HepG2 (cell line): Measurements from ENCODE around the gene RAB6A. TPM values are rescaled to one million over a fixed set of nuclear protein-coding genes. Genes with fewer than 3 reads are reported as not detected.

Experiments used
- ATAC-seq: fragments of 200-7000 bp; cut with Tn5 transposase; 3 replicates; pipeline ENCODE4 v1.9.1; 2020; ENCODE audit warnings: mild to moderate bottlenecking, moderate library complexity
- BruUV-seq: library from RNA; stranded (reverse); fragments of 400-500 nt; replicated peaks from 2 replicates; lab custom pipeline; 2021; lab: Mats Ljungman, UMichigan
- CTCF ChIA-PET: fragments of 300-600 bp; formaldehyde crosslinking; extraction: SDS; loops from one replicate; lab custom pipeline; 2021; ENCODE audit warnings: low total read pairs, inconsistent platforms, low intra/inter-chr PET ratio; lab: Yijun Ruan, JAX
- POLR2A ChIA-PET: fragments of 350-600 bp; sonication (Branson Sonifier 250); formaldehyde crosslinking; loops from one replicate; lab custom pipeline; 2020; ENCODE audit warnings: antibody characterized with exemption, inconsistent platforms; lab: Yijun Ruan, JAX
- DNase-seq: peaks from one replicate; pipeline ENCODE4 v3.0.0-alpha.2; 2015; ENCODE audit warnings: low spot score
- FAIRE-seq: peaks from 3 replicates; lab custom pipeline; 2011; peaks lifted over from hg19 to GRCh38; lab: Jason Lieb, UNC
- H2AFZ ChIP-seq: one replicate; pipeline ENCODE4 v1.6.1; 2011; ENCODE audit warnings: low read length, inconsistent platforms
- H3K27ac ChIP-seq: fragments of 300-600 bp; 3 replicates; pipeline ENCODE4 v1.8.0; 2011; ENCODE audit warnings: mixed run types, mild to moderate bottlenecking, mixed read lengths, low read length, inconsistent platforms; ENCODE audit not compliant: insufficient read depth; ENCODE audit errors: extremely low read length
- H3K27me3 ChIP-seq, 2 experiments: fragments of 200-600 bp in 1 of 2; 2 replicates in 1 of 2; 3 replicates in 1 of 2; pipeline versions ENCODE4 v1.6.0 to v1.8.0; 2011; ENCODE audit warnings: low read length in 2 of 2, mild to moderate bottlenecking in 2 of 2, moderate library complexity in 2 of 2, inconsistent platforms in 1 of 2; ENCODE audit not compliant: insufficient read depth in 2 of 2, control insufficient read depth in 1 of 2
- H3K36me3 ChIP-seq, 2 experiments: fragments of 200-600 bp in 1 of 2; replicated peaks in 1 of 2; 2 replicates in 1 of 2; 3 replicates in 1 of 2; pipeline versions ENCODE4 v1.5.1 to v1.8.0; 2011; ENCODE audit warnings: low read length in 2 of 2, inconsistent platforms in 1 of 2; ENCODE audit not compliant: insufficient read depth in 2 of 2, control insufficient read depth in 1 of 2
- H3K4me1 ChIP-seq: 2 replicates; pipeline ENCODE4 v1.5.1; 2012; ENCODE audit warnings: low read length, inconsistent platforms; ENCODE audit not compliant: insufficient read depth
- H3K4me2 ChIP-seq: 2 replicates; pipeline ENCODE4 v1.6.0; 2011; ENCODE audit warnings: low read depth, low read length, inconsistent platforms
- H3K4me3 ChIP-seq, 3 experiments: fragments of 200-600 bp in 1 of 3; sonication (generic), shearing (Covaris generic) in 1 of 3; replicated peaks in 1 of 3; 2 replicates each; pipeline ENCODE4 v1.5.1; 2011 to 2016; ENCODE audit warnings: low read length in 3 of 3, inconsistent platforms in 2 of 3, low read depth in 2 of 3, mild to moderate bottlenecking in 2 of 3, control low read depth in 1 of 3, mixed read lengths in 1 of 3; ENCODE audit not compliant: insufficient read depth in 1 of 3
- H3K79me2 ChIP-seq: one replicate; pipeline ENCODE4 v1.6.1; 2011; ENCODE audit warnings: low read length, inconsistent platforms; ENCODE audit not compliant: insufficient read depth
- H3K9ac ChIP-seq: 2 replicates; pipeline ENCODE4 v1.6.0; 2011; ENCODE audit warnings: mild to moderate bottlenecking, low read depth, low read length, inconsistent platforms; ENCODE audit not compliant: insufficient read depth
- H3K9me3 ChIP-seq: 2 replicates; pipeline ENCODE4 v1.5.1; 2012; ENCODE audit warnings: mild to moderate bottlenecking, low read length
- H4K20me1 ChIP-seq: 2 replicates; pipeline ENCODE4 v1.6.0; 2011; ENCODE audit warnings: inconsistent platforms, mild to moderate bottlenecking, low read length, moderate library complexity; ENCODE audit not compliant: insufficient read depth
- ELF4 ChIP-seq: sonication (generic); formaldehyde crosslinking; IDR thresholded peaks from 2 replicates; pipeline ENCODE4 v1.5.0; 2020; ENCODE audit warnings: missing genetic modification reagents, mild to moderate bottlenecking, moderate library complexity, borderline replicate concordance
- HDAC2 ChIP-seq: sonication (generic); formaldehyde crosslinking; IDR thresholded peaks from 2 replicates; pipeline ENCODE4 v1.4.0; 2020; ENCODE audit warnings: missing genetic modification reagents
- JUN ChIP-seq: sonication (generic); formaldehyde crosslinking; IDR thresholded peaks from 2 replicates; pipeline ENCODE4 v1.4.0; 2020; ENCODE audit warnings: mild to moderate bottlenecking, missing genetic modification reagents
- PHF20 ChIP-seq: sonication (generic); formaldehyde crosslinking; IDR thresholded peaks from 2 replicates; pipeline ENCODE4 v1.5.0; 2020; ENCODE audit warnings: mild to moderate bottlenecking, missing genetic modification reagents
- POLR2A ChIP-seq, 2 experiments: IDR thresholded peaks; 2 replicates each; pipeline ENCODE4 v1.6.1; 2011; ENCODE audit warnings: low read depth in 2 of 2, low read length in 2 of 2, mild to moderate bottlenecking in 1 of 2, moderate library complexity in 1 of 2; ENCODE audit not compliant: insufficient read depth in 1 of 2
- RARA ChIP-seq: IDR thresholded peaks from 2 replicates; pipeline ENCODE4 v1.6.1; 2016; ENCODE audit warnings: missing genetic modification reagents, missing compliant biosample characterization
- SAP130 ChIP-seq: IDR thresholded peaks from 2 replicates; pipeline ENCODE4 v1.6.1; 2016; ENCODE audit warnings: low read depth
- SOX13 ChIP-seq, 3 experiments: fragments of 450-650 bp in 1 of 3; sonication (generic) in 1 of 3; formaldehyde crosslinking in 1 of 3; IDR thresholded peaks in 2 of 3; conservative IDR thresholded peaks in 1 of 3; 2 replicates each; pipeline versions ENCODE4 v1.5.0 to v1.6.1; 2016 to 2020; ENCODE audit warnings: antibody characterized with exemption in 1 of 3, mild to moderate bottlenecking in 1 of 3, missing compliant biosample characterization in 1 of 3, missing genetic modification reagents in 1 of 3, moderate library complexity in 1 of 3
- SOX5 ChIP-seq: IDR thresholded peaks from 2 replicates; pipeline ENCODE4 v1.6.1; 2016; ENCODE audit warnings: borderline replicate concordance
- SOX6 ChIP-seq, 2 experiments: fragments of 450-650 bp in 1 of 2; sonication (generic) in 1 of 2; formaldehyde crosslinking in 1 of 2; IDR thresholded peaks; 2 replicates each; pipeline versions ENCODE4 v1.4.0 to v1.6.1; 2017 to 2020; ENCODE audit warnings: antibody characterized with exemption in 1 of 2, mild to moderate bottlenecking in 1 of 2, missing genetic modification reagents in 1 of 2
- SSRP1 ChIP-seq: IDR thresholded peaks from 2 replicates; pipeline ENCODE4 v1.6.1; 2016; ENCODE audit warnings: control low read depth
- TBX2 ChIP-seq: sonication (generic); formaldehyde crosslinking; IDR thresholded peaks from 2 replicates; pipeline ENCODE4 v1.5.0; 2020; ENCODE audit warnings: missing genetic modification reagents, mild to moderate bottlenecking, borderline replicate concordance
- ZMYM4 ChIP-seq: sonication (generic); formaldehyde crosslinking; IDR thresholded peaks from 2 replicates; pipeline ENCODE4 v1.8.1; 2023; ENCODE audit warnings: mild to moderate bottlenecking, missing genetic modification reagents
- ZNF136 ChIP-seq: sonication (generic); formaldehyde crosslinking; IDR thresholded peaks from 2 replicates; pipeline ENCODE4 v1.8.1; 2022; ENCODE audit warnings: low read depth, mild to moderate bottlenecking, moderate library complexity, missing genetic modification reagents
- ZNF20 ChIP-seq: sonication (generic); formaldehyde crosslinking; IDR thresholded peaks from 2 replicates; pipeline ENCODE4 v1.4.0; 2020; ENCODE audit warnings: mild to moderate bottlenecking, moderate library complexity, missing genetic modification reagents
- ZNF75D ChIP-seq: sonication (generic); formaldehyde crosslinking; IDR thresholded peaks from 2 replicates; pipeline ENCODE4 v1.8.1; 2023; ENCODE audit warnings: missing genetic modification reagents, mild to moderate bottlenecking, borderline replicate concordance
- WGBS: methylation state at CpG from one replicate; pipeline ENCODE4 v1.1.6; 2017; ENCODE audit warnings: low lambda C conversion rate; 5-methylcytosine and 5-hydroxymethylcytosine counted together
- in situ Hi-C: cut with HindIII; loops from 2 replicates; pipeline ENCODE4 v1.10.0; 2017; ENCODE audit warnings: low pct_unique_long_range_greater_than_20kb; ENCODE audit not compliant: extremely low pct_ligation_motif_present
- intact Hi-C: fragments of 100-400 bp; cut with micrococcal nuclease; formaldehyde crosslinking; loops from one replicate; pipeline ENCODE4 v1.10.0; 2022; ENCODE audit not compliant: unreplicated experiment
- polyA plus RNA-seq, 8 experiments: library from polyadenylated mRNA; depleted of rRNA in 3 of 8; stranded (reverse) in 7 of 8; unstranded in 1 of 8; fragments of >200 nt; fragmentation: Illumina TruSeq in 4 of 8; extraction: Trizol in 4 of 8; gene quantifications; 2 replicates each; pipeline versions ENCODE4 v1.2.1 to v1.2.3, GENCODE V29; 2011 to 2016; ENCODE audit warnings: low read depth in 4 of 8, missing spikeins in 1 of 8, mixed read lengths in 1 of 8; ENCODE audit not compliant: insufficient read depth in 1 of 8
- total RNA-seq, 5 experiments: library from RNA; depleted of rRNA; stranded (reverse); fragments of >200 nt; fragmentation: Illumina TruSeq; extraction: Trizol; gene quantifications; 2 replicates each; pipeline ENCODE4 v1.2.3, GENCODE V29; 2016; ENCODE audit warnings: low read depth in 1 of 5
- TF ChIP-seq, protein P1 (sequence below): IDR thresholded peaks from 2 replicates; pipeline ENCODE4 v1.6.1; 2016; ENCODE audit warnings: missing biosample characterization, missing genetic modification reagents, low read depth

Gene RAB6A
- total and polyA plus RNA-seq, 2 of the 13 experiments (the other 11 are each of a cell fraction or from before 2014, with no cell fraction given) = 74.3 to 121 TPM

DNA sequence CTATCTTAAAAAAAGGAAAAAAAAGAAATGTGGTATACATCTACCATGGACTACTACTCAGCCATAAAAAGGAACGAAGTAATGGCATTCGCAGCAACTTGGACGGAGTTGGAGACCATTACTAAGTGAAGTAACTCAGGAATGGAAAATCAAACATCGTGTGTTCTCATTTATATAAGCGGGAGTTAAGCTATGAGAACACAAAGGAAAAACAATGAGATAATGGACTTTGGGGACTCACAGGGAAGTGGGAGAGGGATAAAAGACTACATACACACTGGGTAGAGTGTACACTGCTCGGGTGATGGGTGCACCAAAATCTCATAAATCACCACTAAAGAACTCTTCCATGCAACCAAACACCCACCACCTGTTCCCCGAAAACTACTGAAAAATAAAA lies 11.8 kb downstream of the RAB6A start:
- ATAC-seq (0 out of 3 replicates have a peak, but pooled peaks have one; percentile 23), FAIRE-seq (no peak), DNase-seq (peak; percentile 67)
- peak overlapping the region; percentile 81 for H3K27ac ChIP-seq
- in situ Hi-C loops (no loop called here), intact Hi-C loops (no loop called here)
- peaks cover 98% of the 10 kb centered on the region for H3K4me1 ChIP-seq
- H4K20me1 ChIP-seq = peaks cover 18% of the 10 kb centered on the region
- no TSS peak for BruUV-seq
- TF ChIP-seq ZMYM4 (0 out of 2 replicates have a peak, but pooled peaks have one; percentile 14), SAP130 (CRISPR knock-in tag) (peak; percentile 19), SOX13 (IDR thresholded peaks at IDR 0.05) (0 out of 2 replicates have a peak, but pooled peaks have one; percentile 25), SOX13 (CRISPR knock-in tag; conservative IDR thresholded peaks at IDR 0.05 in 1 of 2, IDR thresholded peaks at IDR 0.05 in 1 of 2) (peak in 1 of 2 experiments; percentile 54; a peak in 2 of 4 replicates), ZNF20 (CRISPR knock-in tag) (no peak), SOX5 (peak; percentile 69; the same call in 1 of the 2 replicates), SOX6 (IDR thresholded peaks at IDR 0.05) (no peak), SOX6 (CRISPR knock-in tag; IDR thresholded peaks at IDR 0.05) (peak; percentile 28; the same call in 1 of the 2 replicates), PHF20 (CRISPR knock-in tag) (no peak)
- TF ChIP-seq, all 625 proteins: peak for 5
- Histone ChIP-seq H3K79me2 (peaks cover 94% of the 10 kb centered on the region), H3K36me3 (peaks cover 0 to 6% of the 10 kb centered on the region in 2 experiments; a peak in 2 of 5 replicates), H3K9ac (no peak overlapping the region), H3K4me2 (peak overlapping the region; percentile 71), H3K4me3 (no peak overlapping the region), H2AFZ (no peak overlapping the region), H3K9me3 (no peaks in the 10 kb centered on the region), H3K27me3 (no peaks in the 10 kb centered on the region)
- 76% methylated on average over 7 of the region's 7 CpGs for WGBS
- ChIA-PET POLR2A (interaction anchor here (1.1 to 2.9 kb wide), 4 partner anchors 9 to 39 kb away, joined by 3 to 16 read pairs (median 9); partner anchors contain the start of genes MRPL48 and RAB6A), CTCF (no interaction called here)

DNA sequence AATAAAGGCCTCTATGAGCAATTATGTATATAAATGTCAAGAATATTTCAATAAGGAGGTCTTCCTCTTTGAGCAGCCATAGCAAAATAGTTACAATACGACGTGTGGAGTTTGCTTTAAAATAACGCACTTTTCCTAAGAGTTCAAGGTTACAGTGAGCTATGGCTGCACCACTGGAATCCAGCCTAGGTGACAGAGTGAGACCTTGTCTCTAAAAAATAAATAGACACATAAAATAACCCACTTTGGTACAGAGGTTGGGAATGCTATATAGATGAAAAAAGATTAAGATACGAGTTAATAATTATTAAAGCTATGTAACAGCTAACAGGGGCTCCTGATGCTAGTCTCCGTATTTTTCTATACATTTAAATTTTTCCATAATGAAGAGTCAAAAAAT lies 12.6 kb downstream of the RAB6A start:
- Histone ChIP-seq H3K36me3 (peaks cover 0 to 6% of the 10 kb centered on the region in 2 experiments; a peak in 1 of 5 replicates), H4K20me1 (peaks cover 16% of the 10 kb centered on the region; the same call in 1 of the 2 replicates), H3K79me2 (peaks cover 94% of the 10 kb centered on the region), H3K4me1 (peaks cover 98% of the 10 kb centered on the region), H3K27me3 (no peaks in the 10 kb centered on the region), H3K9me3 (no peaks in the 10 kb centered on the region), H3K4me3 (peak overlapping the region in 2 of 3 experiments; percentile 26 to 46; a peak in 3 of 6 replicates), H3K9ac (peak overlapping the region; percentile 38), H2AFZ (no peak overlapping the region), H3K4me2 (peak overlapping the region; percentile 71), H3K27ac (peak overlapping the region; percentile 81)
- CTCF ChIA-PET = no interaction called here
- FAIRE-seq (peak; percentile 90), ATAC-seq (peak; percentile 81), DNase-seq (peak; percentile 87)
- WGBS = 2% methylated on average over 5 of the region's 5 CpGs
- BruUV-seq = no TSS peak
- in situ Hi-C loops (no loop called here), intact Hi-C loops (no loop called here)
- POLR2A ChIA-PET = interaction anchor here (0.5 to 2.9 kb wide), 5 partner anchors 9 to 58 kb away, joined by 3 to 16 read pairs (median 4); partner anchors contain the start of genes MRPL48 and RAB6A
- TF ChIP-seq ZNF136 (CRISPR knock-in tag) (no peak), TBX2 (no peak), SAP130 (CRISPR knock-in tag) (peak; percentile 47; the same call in 1 of the 2 replicates), POLR2A (IDR thresholded peaks at IDR 0.05; ENCODE audit: insufficient read depth in 1 of 2, low read depth in 2 of 2, low read length in 2 of 2) (no peak; a peak in 1 of 4 replicates), ZNF75D (no peak), SSRP1 (no peak), RARA (peak; percentile 90), HDAC2 (peak; percentile 32; the same call in 1 of the 2 replicates), JUN (CRISPR knock-in tag) (no peak), SOX13 (IDR thresholded peaks at IDR 0.05) (no peak), SOX13 (CRISPR knock-in tag; conservative IDR thresholded peaks at IDR 0.05 in 1 of 2, IDR thresholded peaks at IDR 0.05 in 1 of 2) (peak in 1 of 2 experiments; percentile 67; a peak in 2 of 4 replicates), ELF4 (CRISPR knock-in tag) (no peak)
- TF ChIP-seq, protein P1, sequence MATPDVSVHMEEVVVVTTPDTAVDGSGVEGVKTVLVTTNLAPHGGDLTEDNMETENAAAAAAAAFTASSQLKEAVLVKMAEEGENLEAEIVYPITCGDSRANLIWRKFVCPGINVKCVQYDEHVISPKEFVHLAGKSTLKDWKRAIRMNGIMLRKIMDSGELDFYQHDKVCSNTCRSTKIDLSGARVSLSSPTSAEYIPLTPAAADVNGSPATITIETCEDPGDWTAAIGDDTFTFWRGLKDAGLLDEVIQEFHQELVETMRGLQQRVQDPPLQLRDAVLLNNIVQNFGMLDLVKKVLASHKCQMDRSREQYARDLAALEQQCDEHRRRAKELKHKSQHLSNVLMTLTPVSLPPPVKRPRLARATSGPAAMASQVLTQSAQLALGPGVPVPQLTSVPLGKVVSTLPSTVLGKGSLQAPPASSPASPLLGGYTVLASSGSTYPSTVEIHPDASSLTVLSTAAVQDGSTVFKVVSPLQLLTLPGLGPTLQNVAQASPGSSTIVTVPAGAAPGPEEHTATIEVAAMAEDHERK (CRISPR knock-in tag) = no peak
